PFSK-1 (cell line): Measurements from ENCODE around the gene EPB41L4A.

ENCODE experiments used
- POLR2AphosphoS5 ChIP-seq: IDR thresholded peaks from 2 replicates; pipeline ENCODE4 v1.6.1; 2012; ENCODE audit warnings: low read depth, mild to moderate bottlenecking, control low read depth, low read length, moderate library complexity
- SIN3A ChIP-seq: IDR thresholded peaks from 2 replicates; pipeline ENCODE4 v1.6.1; 2012; ENCODE audit warnings: mild to moderate bottlenecking, low read length, moderate library complexity, borderline replicate concordance; ENCODE audit not compliant: insufficient read depth
- TAF1 ChIP-seq: IDR thresholded peaks from 2 replicates; pipeline ENCODE4 v1.6.1; 2012; ENCODE audit warnings: low read length, control low read depth, borderline replicate concordance; ENCODE audit not compliant: insufficient read depth

- TF ChIP-seq SIN3A (no peak), TAF1 (no peak), POLR2AphosphoS5 (no peak)
These were observed 21.0 kb upstream of the EPB41L4A start for GRCh38 chr5:112440031-112440430.
